Omental fat pad (tissue), 4 donors: ENCODE results near the gene IL20. TPM values are rescaled to one million over a fixed set of nuclear protein-coding genes. Genes with fewer than 3 reads are reported as not detected.

ENCODE experiments used
- ATAC-seq: fragments of 150-250 bp; one replicate; pipeline ENCODE4 v1.9.1; 2016; ENCODE audit warnings: mild to moderate bottlenecking, moderate library complexity; ENCODE audit not compliant: low FRiP score
- DNase-seq: peaks from one replicate; pipeline ENCODE4 v3.0.0-alpha.2; 2019; ENCODE audit warnings: low spot score
- total RNA-seq, 4 donors: library from RNA; depleted of rRNA; stranded (reverse); fragments of >200 nt; gene quantifications; one replicate each; pipeline ENCODE4 v1.1.0, GENCODE V29; 2016
- TF ChIP-seq, protein P1 (sequence below), 3 donors: fragments of 450-650 bp; IDR thresholded peaks; one replicate each; pipeline ENCODE4 v1.5.1; 2016 to 2017; ENCODE audit warnings: antibody characterized with exemption in 3 of 3, mild to moderate bottlenecking in 3 of 3, moderate library complexity in 2 of 3

IL20 gene
- total RNA-seq, 4 donors from 2014 or later, result 0.82 to 8.6 (median 8.2) TPM; not detected in 1

DNA sequence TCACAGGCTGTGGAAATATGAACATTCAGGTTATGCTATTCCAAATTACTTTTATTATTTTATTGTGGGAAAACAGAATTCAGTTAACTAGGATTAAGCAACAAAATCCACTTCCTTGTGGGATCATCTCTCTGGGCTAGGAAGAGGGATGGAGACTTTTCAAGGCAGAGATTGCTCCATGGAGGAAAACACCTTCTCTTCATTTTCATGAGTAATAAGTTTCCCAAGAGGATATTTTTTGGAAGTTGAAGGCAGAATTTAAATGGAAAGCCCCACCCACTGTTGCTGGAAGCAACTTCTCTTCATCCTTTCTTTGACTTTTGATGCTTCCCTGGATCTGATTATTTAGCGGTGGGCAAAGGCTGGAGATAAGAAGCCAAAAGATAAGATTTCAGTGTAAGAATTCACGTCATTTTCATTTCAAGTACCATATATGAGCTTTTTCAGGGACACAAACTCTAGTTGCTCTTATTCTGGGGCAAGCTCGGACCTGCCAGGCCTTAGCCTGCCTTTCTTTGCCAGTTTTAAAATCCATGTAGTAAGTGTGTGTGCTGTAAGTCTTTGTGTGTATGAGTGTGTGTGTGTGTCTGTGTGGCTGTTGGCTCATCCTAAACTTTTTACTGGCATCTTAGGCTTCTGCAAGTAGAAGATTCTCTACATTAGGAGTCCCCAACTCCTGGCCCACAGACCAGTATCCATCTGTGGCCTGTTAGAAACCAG, 20.1 kb downstream of the IL20 start:
- TF ChIP-seq, protein P1, sequence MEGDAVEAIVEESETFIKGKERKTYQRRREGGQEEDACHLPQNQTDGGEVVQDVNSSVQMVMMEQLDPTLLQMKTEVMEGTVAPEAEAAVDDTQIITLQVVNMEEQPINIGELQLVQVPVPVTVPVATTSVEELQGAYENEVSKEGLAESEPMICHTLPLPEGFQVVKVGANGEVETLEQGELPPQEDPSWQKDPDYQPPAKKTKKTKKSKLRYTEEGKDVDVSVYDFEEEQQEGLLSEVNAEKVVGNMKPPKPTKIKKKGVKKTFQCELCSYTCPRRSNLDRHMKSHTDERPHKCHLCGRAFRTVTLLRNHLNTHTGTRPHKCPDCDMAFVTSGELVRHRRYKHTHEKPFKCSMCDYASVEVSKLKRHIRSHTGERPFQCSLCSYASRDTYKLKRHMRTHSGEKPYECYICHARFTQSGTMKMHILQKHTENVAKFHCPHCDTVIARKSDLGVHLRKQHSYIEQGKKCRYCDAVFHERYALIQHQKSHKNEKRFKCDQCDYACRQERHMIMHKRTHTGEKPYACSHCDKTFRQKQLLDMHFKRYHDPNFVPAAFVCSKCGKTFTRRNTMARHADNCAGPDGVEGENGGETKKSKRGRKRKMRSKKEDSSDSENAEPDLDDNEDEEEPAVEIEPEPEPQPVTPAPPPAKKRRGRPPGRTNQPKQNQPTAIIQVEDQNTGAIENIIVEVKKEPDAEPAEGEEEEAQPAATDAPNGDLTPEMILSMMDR (IDR thresholded peaks at IDR 0.05), result no peak
- peak; percentile 57 for ATAC-seq
- no peak for DNase-seq

DNA sequence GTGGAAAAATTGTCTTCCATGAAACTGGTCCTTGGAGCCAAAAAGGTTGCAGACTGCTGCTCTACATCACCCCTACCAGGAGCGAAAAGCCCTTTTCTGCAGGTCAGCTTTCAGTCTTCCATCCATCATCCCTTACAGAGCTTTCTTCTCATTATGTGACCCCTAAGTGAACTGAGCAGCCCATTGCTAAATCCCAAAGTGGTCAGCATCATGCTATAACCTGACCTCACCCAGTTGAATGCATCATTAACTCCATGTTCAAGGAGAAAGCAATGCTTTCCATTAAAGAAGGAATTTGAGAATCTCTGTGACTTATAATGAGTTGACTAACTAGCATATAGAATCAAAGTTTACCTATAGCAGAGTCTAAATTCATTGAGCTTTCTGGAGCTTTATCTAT, 21.4 kb downstream of the IL20 start:
- DNase-seq (no peak), ATAC-seq (no peak)
- TF ChIP-seq, protein P1 (IDR thresholded peaks at IDR 0.05), result no peak

DNA sequence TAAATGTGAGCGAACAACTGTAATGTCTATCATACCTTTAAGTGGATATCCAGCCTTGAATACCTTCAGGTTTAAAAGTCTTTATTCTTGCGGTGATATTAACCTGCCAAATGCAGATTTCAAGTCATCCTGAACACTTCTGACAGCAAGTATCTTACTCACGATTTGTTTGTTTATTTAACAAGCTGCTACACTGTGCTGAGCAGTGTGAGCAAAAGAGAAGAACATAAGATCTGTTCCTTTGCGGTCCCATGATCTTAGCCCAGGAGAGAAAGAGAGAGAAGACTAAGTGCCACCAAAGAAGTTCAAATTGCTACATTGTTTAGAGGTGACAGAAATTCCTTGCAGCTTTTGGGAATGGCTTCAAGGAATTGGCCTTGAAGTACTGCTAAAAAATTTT, 22.3 kb downstream of the IL20 start:
- TF ChIP-seq, protein P1 (IDR thresholded peaks at IDR 0.05), result no peak
- DNase-seq (no peak), ATAC-seq (no peak)

DNA sequence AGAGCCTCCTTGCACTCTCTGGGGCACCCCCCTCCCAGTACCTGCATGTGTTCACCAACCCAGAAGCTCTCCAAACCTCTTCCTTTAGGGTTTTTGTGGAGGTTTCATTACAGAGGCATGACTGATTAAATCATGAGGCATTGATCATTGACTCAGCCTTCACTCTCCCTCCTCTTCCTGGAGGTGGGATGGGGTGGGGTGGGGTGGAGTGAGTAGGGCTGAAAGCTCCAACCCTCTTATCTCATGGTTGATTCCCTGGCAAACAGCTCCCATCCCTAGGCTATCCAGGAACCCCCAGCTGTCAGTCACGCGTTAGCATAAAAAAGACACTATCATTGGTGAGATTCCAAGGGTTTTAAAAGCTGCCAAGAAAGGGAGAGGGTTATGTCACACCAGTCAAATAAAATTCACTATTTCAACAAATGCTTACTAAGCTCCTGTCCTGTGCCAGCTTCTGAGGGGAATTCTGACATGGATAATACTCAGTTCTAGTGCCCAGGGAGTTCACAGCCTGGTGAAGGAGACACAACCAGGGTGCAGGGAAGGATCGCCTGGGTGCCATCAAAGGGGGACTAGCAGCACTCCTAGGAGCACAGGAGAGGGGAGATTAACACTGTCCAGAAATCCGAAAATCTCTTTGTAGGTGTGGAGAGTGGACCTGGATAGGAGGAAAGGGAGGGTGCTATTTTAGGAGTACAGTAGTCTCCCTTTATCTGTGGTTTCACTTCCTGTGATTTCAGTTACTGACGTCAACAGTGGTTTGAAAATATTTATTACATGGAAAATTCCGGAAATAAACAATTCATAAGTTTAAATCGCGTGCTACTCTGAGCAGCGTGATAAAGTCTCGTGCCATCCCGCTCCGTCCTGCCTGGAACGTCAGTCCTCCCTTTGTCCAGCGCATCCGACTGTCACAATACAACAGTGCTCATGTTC, 25.0 kb downstream of the IL20 start:
- DNase-seq (no peak), ATAC-seq (peak; percentile 89)
- TF ChIP-seq, protein P1 (IDR thresholded peaks at IDR 0.05), result no peak

DNA sequence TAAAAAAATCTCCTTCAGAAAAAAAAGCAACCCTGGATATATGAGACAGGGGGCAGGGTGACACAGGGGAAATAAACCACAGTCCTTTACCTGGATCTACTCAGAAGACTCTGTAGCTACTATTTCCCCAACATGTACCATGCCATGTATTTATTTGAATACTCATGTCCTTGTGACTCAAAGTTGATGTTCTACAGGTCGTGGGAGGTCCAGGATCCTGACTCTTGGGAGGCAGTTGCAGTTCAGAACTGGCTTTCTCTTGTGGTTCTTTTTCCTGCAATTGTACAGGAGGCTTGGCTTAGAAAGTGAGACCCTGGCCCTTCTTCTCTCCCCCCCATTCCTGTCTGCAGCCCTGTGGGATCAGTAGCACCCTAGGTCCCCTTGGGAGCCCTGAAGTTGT, 26.0 kb downstream of the IL20 start:
- ATAC-seq, result no peak
- TF ChIP-seq, protein P1 (IDR thresholded peaks at IDR 0.05), result no peak
- DNase-seq, result no peak

DNA sequence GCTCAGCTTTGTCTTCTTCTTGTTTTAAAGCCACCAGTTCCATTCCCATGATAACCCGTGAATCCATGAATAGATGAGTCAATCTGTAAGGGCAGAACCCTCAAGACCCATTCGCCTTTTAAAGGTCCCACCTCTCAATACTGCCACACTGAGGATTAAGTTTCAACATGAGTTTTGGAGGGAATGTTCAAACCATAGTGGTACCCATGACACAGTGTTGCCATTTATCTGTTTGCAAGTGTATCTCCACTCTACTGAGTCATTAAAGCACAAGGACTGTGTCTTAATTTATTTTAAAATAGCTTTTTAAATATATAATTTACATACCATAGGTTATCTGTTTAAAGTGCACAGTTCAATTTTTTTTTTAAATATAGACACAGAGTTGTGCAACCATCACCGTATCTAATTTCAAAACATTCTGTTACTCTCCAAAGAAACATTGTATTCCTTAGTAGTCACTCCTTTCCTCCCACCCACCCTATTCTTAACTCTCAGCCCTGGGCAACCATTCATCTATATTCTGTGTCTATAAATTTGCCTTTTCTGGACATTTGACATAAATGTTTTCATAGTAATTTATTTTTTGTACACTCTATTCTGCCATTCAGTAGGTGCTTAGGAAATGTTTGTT, 27.0 kb downstream of the IL20 start:
- DNase-seq (no peak), ATAC-seq (peak; percentile 31)
- TF ChIP-seq, protein P1 (IDR thresholded peaks at IDR 0.05), result no peak
